IPS-NIHi7 (cell line): ENCODE results near the gene LILRA5.
"Not testable (repeated sequence)": the region's sequence is repeated elsewhere in the genome, so short reads cannot be mapped to it uniquely, and the experiment has no call there.

Experiments used
- DNase-seq: peaks from one replicate; pipeline ENCODE4 v3.0.0; 2012; ENCODE audit warnings: mixed read lengths; ENCODE audit errors: extremely low spot score

LILRA5 gene

DNA sequence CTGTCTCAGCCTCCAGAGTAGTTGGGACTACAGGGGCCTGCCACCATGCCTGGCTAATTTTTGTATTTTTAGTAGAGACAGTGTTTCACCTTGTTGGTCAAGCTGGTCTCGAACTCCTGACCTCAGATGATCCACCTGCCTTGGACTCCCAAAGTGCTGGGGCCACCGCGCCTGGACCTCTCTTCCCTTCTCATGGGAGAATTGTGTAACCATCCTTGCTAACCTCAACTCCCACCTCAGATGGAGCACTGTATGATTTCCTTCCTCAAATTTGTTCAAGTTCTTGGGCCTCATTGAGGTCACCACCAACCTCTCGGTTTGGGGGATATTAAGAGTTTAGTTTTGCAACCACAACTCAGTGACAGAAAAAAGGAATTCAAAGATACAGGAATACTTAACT lies 10.7 kb downstream of the LILRA5 start:
- no peak for DNase-seq

GRCh38 chr19:54299515-54299914 lies 13.5 kb downstream of the LILRA5 start:
- no peak for DNase-seq

DNA sequence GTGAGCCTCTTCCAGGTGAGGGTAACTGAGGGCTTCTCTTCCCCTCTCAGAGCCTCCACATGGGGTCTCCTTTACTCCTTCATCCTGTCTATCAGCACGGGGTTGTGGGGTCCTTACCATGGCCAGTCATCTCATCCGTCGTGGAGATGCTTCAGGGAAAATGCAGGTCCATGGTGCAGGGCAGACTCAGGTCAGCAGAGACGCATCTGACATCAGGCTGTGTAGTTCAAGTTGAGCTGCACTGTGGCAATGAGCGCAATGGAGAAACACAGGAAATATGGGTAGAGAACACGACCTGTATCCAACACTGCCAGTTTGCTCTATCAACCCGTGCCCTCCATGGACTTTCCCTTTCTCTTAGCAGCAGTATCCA lies 13.9 kb downstream of the LILRA5 start:
- DNase-seq = no peak

DNA sequence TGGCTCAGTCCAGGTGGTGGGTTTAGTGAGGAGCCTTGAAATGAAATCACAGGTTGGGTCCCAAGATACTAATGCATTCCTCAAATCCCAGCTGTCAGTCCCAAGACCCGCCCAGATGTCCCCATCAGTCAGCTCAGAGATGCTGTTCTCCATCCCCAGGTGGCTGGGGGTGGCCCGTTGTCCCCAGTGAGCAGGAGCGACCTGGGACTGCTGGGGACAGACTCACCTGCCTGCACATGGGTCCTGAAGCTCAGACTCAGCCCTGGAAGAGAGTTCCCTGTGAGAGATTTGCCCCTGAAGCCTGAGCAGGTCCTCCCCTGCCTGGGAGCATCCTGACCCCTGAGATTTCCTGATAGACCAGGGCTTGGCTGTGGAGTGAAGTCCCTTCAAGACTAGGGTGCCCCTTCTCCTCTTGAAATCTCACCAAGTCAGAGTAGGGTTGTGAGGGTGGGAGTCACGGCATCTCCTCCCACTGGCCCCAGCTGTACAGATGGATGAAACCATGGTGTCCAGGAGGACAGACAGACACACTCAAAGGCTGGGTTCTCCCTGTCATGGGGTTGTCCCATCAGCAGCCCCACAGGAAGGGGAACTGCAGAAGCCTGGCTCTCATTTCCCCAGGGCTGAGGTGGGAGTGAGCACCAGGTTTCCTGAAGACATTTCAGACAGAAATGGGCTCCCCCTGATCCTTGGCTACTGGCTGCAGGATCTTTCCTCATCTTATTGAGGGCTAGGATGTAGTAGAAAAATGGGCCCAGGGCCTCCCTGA lies 14.4 kb downstream of the LILRA5 start:
- no peak for DNase-seq

GRCh38 chr19:54297759-54298305 lies 15.1 kb downstream of the LILRA5 start:
- DNase-seq = peak; percentile 25

DNA sequence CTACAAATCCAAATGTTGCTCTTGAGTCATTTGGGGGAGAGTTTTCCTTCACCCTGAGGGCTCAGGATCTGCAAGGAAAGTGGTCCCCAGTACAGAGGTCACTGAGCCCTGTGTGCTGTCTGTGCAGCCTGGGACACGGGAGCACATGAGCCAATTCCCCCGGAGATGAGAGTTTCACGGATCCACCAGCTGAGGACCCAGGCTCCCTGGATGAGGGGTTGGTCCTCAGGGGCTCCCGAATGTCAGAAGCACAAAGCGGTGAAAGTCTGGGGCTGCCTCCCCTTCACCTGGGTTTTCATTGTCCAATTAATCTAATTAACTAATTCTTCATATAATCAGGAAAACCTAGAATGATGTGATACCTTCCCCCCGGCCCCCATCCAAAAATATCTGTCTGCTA lies 18.4 kb downstream of the LILRA5 start:
- no peak for DNase-seq

DNA sequence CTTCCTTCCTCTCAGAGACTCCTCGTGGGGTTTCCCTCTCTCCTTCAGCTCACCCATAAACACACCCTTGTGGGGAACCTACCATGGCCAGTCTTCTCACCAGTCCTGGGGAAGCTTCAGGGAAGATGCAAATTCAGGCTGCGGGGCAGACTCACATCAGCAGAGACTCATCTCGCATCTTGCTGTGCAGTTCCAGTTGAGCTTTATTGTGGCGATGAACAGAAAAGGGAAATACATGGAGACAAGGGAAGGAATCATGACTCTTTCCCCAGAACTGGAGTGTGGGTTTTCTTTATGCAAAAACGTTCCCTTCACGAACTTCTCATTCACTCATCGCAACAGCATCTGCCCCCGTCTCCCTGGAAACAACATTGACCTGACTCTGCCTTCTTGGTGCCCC lies 23.8 kb downstream of the LILRA5 start:
- DNase-seq = not testable (repeated sequence)

DNA sequence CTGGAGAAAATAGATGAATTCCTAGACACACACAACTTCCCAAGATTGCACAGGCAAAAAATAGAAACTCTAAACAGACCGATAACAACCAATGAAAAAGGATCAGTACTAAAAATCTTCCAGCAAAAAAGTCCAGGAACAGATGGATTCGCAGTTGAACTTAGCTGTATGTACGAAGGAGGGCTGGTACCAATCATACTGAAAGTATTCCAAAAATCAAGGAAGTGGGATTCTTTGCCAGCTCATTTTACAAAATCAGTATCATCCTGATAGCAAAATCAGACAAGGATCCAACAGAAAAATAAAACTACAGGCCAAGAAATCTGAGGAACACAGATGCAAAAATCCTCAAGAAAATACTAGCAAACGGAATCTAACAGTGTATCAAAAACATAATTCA lies 25.5 kb downstream of the LILRA5 start:
- DNase-seq = no peak

DNA sequence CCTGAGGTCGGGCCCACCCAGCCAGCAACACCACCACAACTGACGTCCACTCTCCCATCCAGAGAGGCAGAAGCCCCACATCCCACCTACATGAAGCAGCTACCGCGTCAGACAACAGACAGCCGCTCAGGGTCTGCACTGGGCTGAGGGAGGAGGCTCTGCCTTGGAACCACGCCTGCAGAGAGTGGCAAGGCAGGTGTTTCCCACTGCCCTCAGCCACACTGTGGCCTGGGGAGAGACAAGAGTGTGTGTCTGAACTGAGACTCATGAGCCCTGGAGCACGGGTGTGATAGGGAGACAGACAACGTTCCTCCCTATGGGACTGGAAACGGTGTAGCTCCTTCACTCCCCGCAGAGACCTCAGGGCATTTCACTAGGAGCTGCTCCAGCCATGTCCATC lies 26.7 kb downstream of the LILRA5 start:
- DNase-seq = not testable (repeated sequence)

- DNase-seq = not testable (repeated sequence)
Observed at GRCh38 chr19:54285427-54286056, 27.4 kb downstream of the LILRA5 start.

- DNase-seq = no peak
Observed at GRCh38 chr19:54282686-54283470, 30.1 kb downstream of the LILRA5 start.

DNA sequence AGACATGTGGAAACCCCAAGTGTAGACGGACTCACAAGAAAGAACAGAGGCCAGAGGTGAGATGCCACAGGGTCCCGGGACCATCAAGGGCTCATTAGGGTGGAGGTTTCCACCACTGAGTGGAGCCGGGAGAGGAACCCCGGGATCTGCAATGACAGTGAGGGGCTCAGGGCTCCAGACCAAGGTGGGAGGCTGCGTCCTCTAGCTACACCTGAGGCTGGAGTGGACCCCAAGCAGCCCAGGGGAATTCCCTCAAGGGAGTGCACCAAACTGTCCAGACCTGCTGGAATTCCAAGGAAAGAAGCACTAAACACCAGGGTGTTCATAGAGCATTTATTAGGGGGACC lies 31.3 kb downstream of the LILRA5 start:
- DNase-seq = not testable (repeated sequence)

DNA sequence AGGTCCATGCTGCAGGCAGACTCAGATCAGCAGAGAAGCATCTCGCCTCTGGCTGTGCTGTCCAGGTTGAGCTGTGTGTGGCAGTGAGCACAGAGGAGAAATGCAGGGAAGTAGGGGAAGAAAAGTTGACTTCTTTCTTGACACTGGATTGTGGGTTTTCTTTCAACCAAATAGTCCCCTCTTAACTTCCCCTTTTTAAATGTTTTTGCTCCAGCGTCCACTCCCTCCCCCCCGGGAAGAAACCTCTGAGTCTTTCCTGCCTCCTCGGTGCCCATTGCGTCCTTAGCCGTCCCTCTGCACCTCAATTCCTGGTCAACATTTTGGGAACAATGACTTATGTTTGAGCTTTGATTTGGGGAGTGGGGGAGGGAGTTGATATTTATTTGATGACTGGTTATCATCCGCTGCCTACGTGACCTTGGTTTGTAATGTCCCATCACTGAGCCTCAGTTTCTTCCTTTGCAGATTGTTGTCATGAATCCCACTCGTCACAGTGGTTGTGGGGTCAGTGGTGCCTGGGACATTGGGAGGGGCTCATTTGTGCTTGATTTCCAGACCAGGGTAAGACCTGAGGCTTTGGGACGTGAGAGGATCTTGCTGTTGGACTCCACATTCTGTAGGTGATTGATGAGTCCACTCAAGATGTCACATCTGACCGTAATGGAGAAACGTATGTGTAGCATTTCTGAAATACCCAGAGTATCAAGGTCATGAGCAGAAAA lies 31.8 kb downstream of the LILRA5 start, which contains the start of gene LILRB2:
Gene LILRB2, minus strand, starts transcription at position 104 of the 722 bp plus-strand sequence. CDS start 614 bp downstream, outside the sequence.
- DNase-seq = no peak

DNA sequence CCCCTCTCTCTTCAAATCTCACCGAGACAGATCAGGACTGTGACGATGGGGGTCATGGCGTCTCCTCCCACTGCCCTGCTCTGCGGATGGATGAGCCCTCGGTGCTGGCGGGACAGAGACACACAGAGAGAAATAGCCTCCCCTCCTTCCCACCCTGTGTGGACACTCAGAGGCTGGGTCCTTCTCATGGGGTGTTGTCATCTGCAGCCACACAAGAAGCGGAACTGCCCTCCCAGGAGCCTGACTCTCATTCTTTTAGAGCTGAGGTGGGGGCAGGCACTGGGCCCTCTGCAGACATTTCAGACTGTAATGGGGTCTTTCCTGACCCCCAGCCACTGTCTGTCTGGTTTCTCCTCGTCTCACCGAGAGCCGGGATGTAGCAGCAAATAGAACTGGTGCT lies 32.5 kb downstream of the LILRA5 start:
- not testable (repeated sequence) for DNase-seq

DNA sequence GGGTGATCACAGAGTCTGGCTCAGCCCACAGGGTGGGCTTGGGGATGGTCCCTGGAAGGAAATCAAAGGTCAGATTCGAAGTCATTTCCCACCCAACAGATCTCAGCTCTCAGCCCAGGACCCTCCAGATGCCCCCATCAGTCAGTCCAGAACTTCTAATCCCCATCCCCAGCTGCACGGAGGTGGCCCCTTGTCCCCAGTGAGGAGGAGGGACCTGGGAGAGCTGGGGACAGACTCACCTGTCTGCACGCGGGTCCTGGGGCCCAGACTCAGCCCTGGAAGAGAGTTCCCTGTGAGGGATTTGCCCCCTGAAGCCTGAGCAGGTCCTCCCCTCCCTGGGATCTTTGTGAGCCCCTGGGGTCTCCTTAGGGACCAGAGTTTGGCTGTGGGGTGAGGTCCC lies 32.9 kb downstream of the LILRA5 start:
- not testable (repeated sequence) for DNase-seq

- no peak for DNase-seq
Observed at GRCh38 chr19:54279406-54279962, 33.5 kb downstream of the LILRA5 start.

DNA sequence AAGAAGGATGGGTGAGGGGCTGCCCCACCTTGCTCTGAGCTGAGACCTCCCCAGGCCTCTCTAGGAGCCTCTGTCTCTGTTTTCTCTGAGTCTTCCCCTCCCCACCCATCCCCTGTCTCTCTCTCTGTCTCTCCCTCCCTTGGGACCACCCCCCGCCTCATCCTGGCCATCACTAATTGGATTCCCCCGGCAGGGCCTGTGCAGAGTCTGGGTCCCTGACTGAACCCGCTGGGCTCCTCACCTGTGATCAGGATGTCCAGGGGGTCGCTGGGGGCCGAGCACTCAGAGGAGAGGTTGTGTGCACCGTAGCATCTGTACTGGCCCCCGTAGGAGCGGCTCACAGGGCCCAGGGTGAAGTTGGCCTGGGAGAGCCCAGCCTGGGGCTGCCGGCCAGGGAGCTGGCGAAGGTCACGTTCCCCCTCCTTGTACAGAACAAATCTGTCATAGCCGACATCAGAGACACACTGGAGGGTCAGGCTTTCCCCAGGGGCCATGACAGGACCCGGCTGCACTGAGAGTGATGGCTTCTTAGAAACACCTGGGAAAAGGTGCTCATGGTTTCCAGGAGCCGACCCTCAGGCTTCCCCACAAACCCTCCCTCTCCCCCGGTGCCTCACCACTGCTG lies 34.3 kb downstream of the LILRA5 start:
- DNase-seq = not testable (repeated sequence)

DNA sequence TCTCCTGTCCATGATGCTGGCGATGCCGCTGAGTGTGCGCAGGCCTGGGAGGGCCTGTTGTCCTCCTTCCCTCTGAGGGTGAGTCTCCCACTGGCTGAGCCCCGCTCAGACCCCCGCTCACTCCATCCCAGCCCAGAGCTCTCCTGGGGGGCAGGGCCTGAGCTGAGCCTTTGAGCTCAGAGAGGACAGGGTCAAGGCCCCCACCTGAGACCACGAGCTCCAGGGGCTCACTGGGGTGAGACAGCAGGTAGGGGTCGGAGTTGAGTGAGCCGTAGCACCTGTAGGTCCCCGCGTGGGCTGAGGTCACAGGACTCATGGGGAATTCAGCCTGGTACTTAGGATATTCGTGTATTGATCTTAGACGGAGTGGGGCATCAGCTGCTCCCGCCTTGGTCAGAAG lies 34.9 kb downstream of the LILRA5 start:
- DNase-seq = not testable (repeated sequence)

DNA sequence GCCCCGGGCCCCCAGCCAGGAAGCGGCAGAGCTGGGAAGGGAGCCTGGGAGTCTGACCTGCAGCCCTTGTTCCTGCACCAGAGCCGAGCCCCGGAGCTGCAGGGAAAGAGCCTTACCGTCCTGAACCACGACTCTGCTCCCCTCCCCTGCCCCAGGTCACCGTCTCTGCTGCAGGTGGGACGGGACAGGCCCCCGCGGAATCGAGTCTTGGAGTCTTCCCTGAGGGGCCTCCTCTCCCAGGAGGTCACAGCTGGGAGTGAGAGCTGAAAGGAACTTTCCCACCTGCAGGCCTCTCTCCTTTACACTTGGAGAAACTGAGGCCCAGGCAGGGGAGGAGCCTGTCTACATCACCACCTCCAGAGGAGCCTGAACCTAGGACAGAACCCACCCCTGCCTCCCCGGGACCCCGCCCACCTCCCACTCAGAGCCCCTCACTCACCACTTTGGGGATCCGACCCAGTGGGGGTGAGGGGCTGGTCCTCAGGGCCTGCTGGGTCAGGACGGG lies 35.8 kb downstream of the LILRA5 start:
- not testable (repeated sequence) for DNase-seq

- no peak for DNase-seq
Observed at GRCh38 chr19:54275951-54276350, 37.0 kb downstream of the LILRA5 start.

DNA sequence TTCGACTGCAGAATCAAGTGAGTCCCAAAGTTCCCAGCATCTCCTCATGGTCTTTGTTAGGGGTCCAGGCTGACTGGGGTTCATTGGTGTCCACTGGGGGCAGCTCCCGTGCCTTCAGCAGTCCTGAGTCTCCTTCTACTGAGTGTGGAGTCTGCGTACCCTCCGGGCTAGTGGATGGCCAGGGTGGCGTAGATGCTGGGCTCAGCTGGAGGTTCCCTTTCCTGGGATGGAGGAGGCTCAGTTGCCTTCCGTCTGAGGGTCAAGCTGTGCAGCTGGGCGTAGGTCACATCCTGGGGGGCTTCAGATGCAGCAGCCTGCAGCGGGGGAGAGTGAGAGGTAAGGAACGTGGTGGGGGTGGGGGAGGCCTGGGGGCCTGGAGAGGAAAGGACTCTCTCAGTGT lies 38.5 kb downstream of the LILRA5 start:
- DNase-seq = not testable (repeated sequence)
